AG09319 (cell line): ENCODE results near the gene PPP4R2.

Experiments
- DNase-seq: peaks from one replicate; pipeline ENCODE4 v3.0.0-alpha.2; 2010; ENCODE audit warnings: low read depth; ENCODE audit errors: extremely low read depth
- CTCF ChIP-seq: IDR thresholded peaks from 2 replicates; pipeline ENCODE4 v1.5.1; 2011; ENCODE audit warnings: low read depth, mild to moderate bottlenecking, inconsistent platforms, low read length, moderate library complexity

PPP4R2 gene

GRCh38 chr3:72968266-72968664 lies 28.3 kb upstream of the PPP4R2 start:
- DNase-seq = no peak

GRCh38 chr3:72969766-72970165 lies 26.8 kb upstream of the PPP4R2 start:
- no peak for TF ChIP-seq CTCF
- DNase-seq = no peak

More at GRCh38 chr3:72968266-72968664, 28.3 kb upstream of the PPP4R2 start:
- TF ChIP-seq CTCF = no peak

- TF ChIP-seq CTCF = no peak
- DNase-seq = no peak
Observed at GRCh38 chr3:72970942-72971341, 25.7 kb upstream of the PPP4R2 start.

- DNase-seq = no peak
- TF ChIP-seq CTCF = no peak
Observed at GRCh38 chr3:72972706-72973030, 23.9 kb upstream of the PPP4R2 start.

GRCh38 chr3:72973031-72973723 lies 23.4 kb upstream of the PPP4R2 start:
- no peak for TF ChIP-seq CTCF
- no peak for DNase-seq

GRCh38 chr3:72973786-72974185 lies 22.8 kb upstream of the PPP4R2 start:
- TF ChIP-seq CTCF = no peak
- DNase-seq = no peak

GRCh38 chr3:72974956-72975355 lies 21.7 kb upstream of the PPP4R2 start:
- DNase-seq = no peak

More at GRCh38 chr3:72974956-72975355, 21.7 kb upstream of the PPP4R2 start:
- no peak for TF ChIP-seq CTCF
